WTC11 (cell line): ENCODE results near the gene POLG. TPM values are rescaled to one million over a fixed set of nuclear protein-coding genes. Genes with fewer than 3 reads are reported as not detected.

ENCODE experiments used
- ATAC-seq: fragments of 200-7000 bp; cut with Tn5 transposase; 2 replicates; pipeline ENCODE4 v1.10.0; 2021; ENCODE audit warnings: mild to moderate bottlenecking, moderate library complexity
- CTCF ChIA-PET: fragments of 300-600 bp; sonication (Branson Sonifier 250); formaldehyde crosslinking; loops from one replicate; lab custom pipeline; 2021; ENCODE audit warnings: antibody characterized with exemption; lab: Charles Lee
- POLR2A ChIA-PET: fragments of 350-600 bp; sonication (Branson Sonifier 250); formaldehyde crosslinking; loops from one replicate; lab custom pipeline; 2021; ENCODE audit warnings: antibody characterized with exemption; lab: Charles Lee
- DNase-seq: peaks from one replicate; pipeline ENCODE4 v3.0.0; 2021; ENCODE audit warnings: low spot score
- H3K27ac Mint-ChIP-seq: 2 replicates; pipeline ENCODE4 v1.8.0; 2021; ENCODE audit warnings: mixed read lengths
- H3K27me3 Mint-ChIP-seq: 2 replicates; pipeline ENCODE4 v1.8.0; 2021; ENCODE audit warnings: low read depth, mild to moderate bottlenecking, moderate library complexity, mixed read lengths
- H3K36me3 Mint-ChIP-seq: 2 replicates; pipeline ENCODE4 v1.8.0; 2021; ENCODE audit warnings: mixed read lengths
- H3K4me1 Mint-ChIP-seq: 2 replicates; pipeline ENCODE4 v1.8.0; 2022; ENCODE audit warnings: mixed read lengths
- H3K4me3 Mint-ChIP-seq: 2 replicates; pipeline ENCODE4 v1.8.0; 2021; ENCODE audit warnings: mild to moderate bottlenecking, moderate library complexity, mixed read lengths
- H3K9me3 Mint-ChIP-seq: 2 replicates; pipeline ENCODE4 v1.8.0; 2021; ENCODE audit warnings: mixed read lengths
- ELF4 ChIP-seq: sonication (generic); formaldehyde crosslinking; IDR thresholded peaks from 2 replicates; pipeline ENCODE4 v1.8.1; 2022; ENCODE audit warnings: low read depth, mild to moderate bottlenecking, moderate library complexity, missing genetic modification reagents
- EMX1 ChIP-seq: fragments of 250-450 bp; sonication (Bioruptor Pico); IDR thresholded peaks from 2 replicates; pipeline ENCODE4 v1.8.0; 2021; ENCODE audit warnings: mild to moderate bottlenecking
- ETV6 ChIP-seq: sonication (generic); formaldehyde crosslinking; IDR thresholded peaks from 2 replicates; pipeline ENCODE4 v1.8.1; 2022; ENCODE audit warnings: mild to moderate bottlenecking, missing genetic modification reagents
- GABPB1 ChIP-seq: sonication (generic); formaldehyde crosslinking; IDR thresholded peaks from 2 replicates; pipeline ENCODE4 v1.8.1; 2023; ENCODE audit warnings: mild to moderate bottlenecking, missing genetic modification reagents
- IRF1 ChIP-seq: sonication (generic); formaldehyde crosslinking; IDR thresholded peaks from 2 replicates; pipeline ENCODE4 v1.8.0; 2023; ENCODE audit warnings: missing genetic modification reagents
- JUN ChIP-seq: sonication (generic); formaldehyde crosslinking; IDR thresholded peaks from 2 replicates; pipeline ENCODE4 v1.8.0; 2023; ENCODE audit warnings: mild to moderate bottlenecking, missing genetic modification reagents
- MLX ChIP-seq: sonication (generic); formaldehyde crosslinking; IDR thresholded peaks from 2 replicates; pipeline ENCODE4 v1.8.1; 2023; ENCODE audit warnings: mild to moderate bottlenecking, missing genetic modification reagents, moderate library complexity
- NFYB ChIP-seq: sonication (generic); formaldehyde crosslinking; conservative IDR thresholded peaks from 2 replicates; pipeline ENCODE4 v1.8.0; 2022; ENCODE audit warnings: low read depth, missing genetic modification reagents
- NR2C2 ChIP-seq: sonication (generic); formaldehyde crosslinking; IDR thresholded peaks from 2 replicates; pipeline ENCODE4 v1.8.0; 2022; ENCODE audit warnings: mild to moderate bottlenecking, missing genetic modification reagents
- PRRX2 ChIP-seq: fragments of 250-450 bp; sonication (Bioruptor Pico); IDR thresholded peaks from 2 replicates; pipeline ENCODE4 v1.8.0; 2021; ENCODE audit warnings: mild to moderate bottlenecking
- SMAD4 ChIP-seq: sonication (generic); formaldehyde crosslinking; IDR thresholded peaks from 2 replicates; pipeline ENCODE4 v1.8.0; 2022; ENCODE audit warnings: mild to moderate bottlenecking, missing genetic modification reagents
- SP1 ChIP-seq: sonication (generic); formaldehyde crosslinking; conservative IDR thresholded peaks from 2 replicates; pipeline ENCODE4 v1.8.1; 2022; ENCODE audit warnings: missing genetic modification reagents
- TEAD4 ChIP-seq: sonication (generic); formaldehyde crosslinking; IDR thresholded peaks from 2 replicates; pipeline ENCODE4 v1.8.0; 2022; ENCODE audit warnings: mild to moderate bottlenecking, missing genetic modification reagents
- ZNF317 ChIP-seq: sonication (generic); formaldehyde crosslinking; IDR thresholded peaks from 2 replicates; pipeline ENCODE4 v1.8.1; 2023; ENCODE audit warnings: low read depth, mild to moderate bottlenecking, moderate library complexity, missing genetic modification reagents, borderline replicate concordance
- total RNA-seq: library from RNA; stranded (reverse); gene quantifications from 3 replicates; pipeline ENCODE4 v1.2.3, GENCODE V29; 2021
- TF ChIP-seq, protein P1 (sequence below): sonication (generic); formaldehyde crosslinking; IDR thresholded peaks from 2 replicates; pipeline ENCODE4 v1.8.1; 2022; ENCODE audit warnings: low read depth, missing genetic modification reagents, borderline replicate concordance
- TF ChIP-seq, protein P2 (sequence below): fragments of 250-450 bp; sonication (Bioruptor Pico); IDR thresholded peaks from 2 replicates; pipeline ENCODE4 v1.9.0; 2021; ENCODE audit warnings: mild to moderate bottlenecking, borderline replicate concordance
- TF ChIP-seq, protein P3 (sequence below): fragments of 250-450 bp; sonication (Bioruptor Pico); IDR thresholded peaks from 2 replicates; pipeline ENCODE4 v2.1.2; 2022; ENCODE audit warnings: mild to moderate bottlenecking, moderate library complexity
- TF ChIP-seq, protein P4 (sequence below): fragments of 250-450 bp; sonication (Bioruptor Pico); IDR thresholded peaks from 2 replicates; pipeline ENCODE4 v1.9.0; 2021; ENCODE audit warnings: mild to moderate bottlenecking

POLG gene
- total RNA-seq, 1 experiment from 2014 or later, result 76.2 TPM

DNA sequence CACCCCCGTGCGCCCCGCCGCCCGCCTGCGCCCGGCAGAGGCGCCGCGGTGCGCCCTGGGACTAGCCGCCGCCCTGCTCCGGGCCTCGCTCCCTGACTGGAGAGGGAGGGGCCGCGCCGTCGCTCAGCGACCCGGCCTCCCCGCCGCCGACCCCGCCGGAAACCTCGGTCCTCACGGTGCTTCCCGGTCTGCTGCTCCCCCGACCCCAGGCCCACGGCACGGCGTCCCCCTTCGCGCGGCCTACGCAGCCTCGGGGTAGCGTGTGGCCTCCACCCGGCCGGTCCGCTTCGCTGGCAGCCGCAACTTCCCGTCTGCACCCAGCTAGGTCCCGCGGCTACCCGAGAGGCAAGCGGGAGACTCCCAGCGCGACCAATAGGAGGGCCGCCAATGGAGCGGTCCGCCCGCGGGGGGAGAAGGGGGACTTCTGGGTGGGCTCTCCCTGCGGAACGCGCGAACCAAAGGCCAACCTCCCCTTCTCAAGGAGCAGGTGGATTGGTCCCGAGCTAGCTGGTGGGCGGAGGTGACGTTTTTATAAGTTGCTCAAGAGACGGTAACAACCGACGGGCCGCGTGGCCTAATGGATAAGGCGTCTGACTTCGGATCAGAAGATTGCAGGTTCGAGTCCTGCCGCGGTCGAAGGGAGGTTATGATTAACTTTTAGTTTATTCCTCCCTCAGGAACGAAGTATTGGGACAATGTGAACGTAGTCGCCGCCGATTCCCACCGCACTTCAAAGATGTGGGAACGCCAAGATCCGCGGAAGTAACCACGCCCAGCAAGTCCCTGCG lies at the start of gene POLG (continued):
- TF ChIP-seq, protein P1, sequence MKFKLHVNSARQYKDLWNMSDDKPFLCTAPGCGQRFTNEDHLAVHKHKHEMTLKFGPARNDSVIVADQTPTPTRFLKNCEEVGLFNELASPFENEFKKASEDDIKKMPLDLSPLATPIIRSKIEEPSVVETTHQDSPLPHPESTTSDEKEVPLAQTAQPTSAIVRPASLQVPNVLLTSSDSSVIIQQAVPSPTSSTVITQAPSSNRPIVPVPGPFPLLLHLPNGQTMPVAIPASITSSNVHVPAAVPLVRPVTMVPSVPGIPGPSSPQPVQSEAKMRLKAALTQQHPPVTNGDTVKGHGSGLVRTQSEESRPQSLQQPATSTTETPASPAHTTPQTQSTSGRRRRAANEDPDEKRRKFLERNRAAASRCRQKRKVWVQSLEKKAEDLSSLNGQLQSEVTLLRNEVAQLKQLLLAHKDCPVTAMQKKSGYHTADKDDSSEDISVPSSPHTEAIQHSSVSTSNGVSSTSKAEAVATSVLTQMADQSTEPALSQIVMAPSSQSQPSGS (CRISPR knock-in tag), result peak; percentile 65; the same call in 1 of the 2 replicates
- TF ChIP-seq SP1 (peak; percentile 91), MLX (CRISPR knock-in tag) (peak; percentile 29), IRF1 (CRISPR knock-in tag) (peak; percentile 15; the same call in 1 of the 2 replicates), SMAD4 (0 out of 2 replicates have a peak, but pooled peaks have one; percentile 46), ZNF317 (peak; percentile 62), JUN (CRISPR knock-in tag) (peak; percentile 26; the same call in 1 of the 2 replicates)
- TF ChIP-seq, protein P2, sequence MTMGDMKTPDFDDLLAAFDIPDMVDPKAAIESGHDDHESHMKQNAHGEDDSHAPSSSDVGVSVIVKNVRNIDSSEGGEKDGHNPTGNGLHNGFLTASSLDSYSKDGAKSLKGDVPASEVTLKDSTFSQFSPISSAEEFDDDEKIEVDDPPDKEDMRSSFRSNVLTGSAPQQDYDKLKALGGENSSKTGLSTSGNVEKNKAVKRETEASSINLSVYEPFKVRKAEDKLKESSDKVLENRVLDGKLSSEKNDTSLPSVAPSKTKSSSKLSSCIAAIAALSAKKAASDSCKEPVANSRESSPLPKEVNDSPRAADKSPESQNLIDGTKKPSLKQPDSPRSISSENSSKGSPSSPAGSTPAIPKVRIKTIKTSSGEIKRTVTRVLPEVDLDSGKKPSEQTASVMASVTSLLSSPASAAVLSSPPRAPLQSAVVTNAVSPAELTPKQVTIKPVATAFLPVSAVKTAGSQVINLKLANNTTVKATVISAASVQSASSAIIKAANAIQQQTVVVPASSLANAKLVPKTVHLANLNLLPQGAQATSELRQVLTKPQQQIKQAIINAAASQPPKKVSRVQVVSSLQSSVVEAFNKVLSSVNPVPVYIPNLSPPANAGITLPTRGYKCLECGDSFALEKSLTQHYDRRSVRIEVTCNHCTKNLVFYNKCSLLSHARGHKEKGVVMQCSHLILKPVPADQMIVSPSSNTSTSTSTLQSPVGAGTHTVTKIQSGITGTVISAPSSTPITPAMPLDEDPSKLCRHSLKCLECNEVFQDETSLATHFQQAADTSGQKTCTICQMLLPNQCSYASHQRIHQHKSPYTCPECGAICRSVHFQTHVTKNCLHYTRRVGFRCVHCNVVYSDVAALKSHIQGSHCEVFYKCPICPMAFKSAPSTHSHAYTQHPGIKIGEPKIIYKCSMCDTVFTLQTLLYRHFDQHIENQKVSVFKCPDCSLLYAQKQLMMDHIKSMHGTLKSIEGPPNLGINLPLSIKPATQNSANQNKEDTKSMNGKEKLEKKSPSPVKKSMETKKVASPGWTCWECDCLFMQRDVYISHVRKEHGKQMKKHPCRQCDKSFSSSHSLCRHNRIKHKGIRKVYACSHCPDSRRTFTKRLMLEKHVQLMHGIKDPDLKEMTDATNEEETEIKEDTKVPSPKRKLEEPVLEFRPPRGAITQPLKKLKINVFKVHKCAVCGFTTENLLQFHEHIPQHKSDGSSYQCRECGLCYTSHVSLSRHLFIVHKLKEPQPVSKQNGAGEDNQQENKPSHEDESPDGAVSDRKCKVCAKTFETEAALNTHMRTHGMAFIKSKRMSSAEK (CRISPR knock-in tag), result no peak

- no peaks in the 10 kb centered on the region for H3K36me3 Mint-ChIP-seq
- no peak for TF ChIP-seq NR2C2 (CRISPR knock-in tag)
- H3K4me1 Mint-ChIP-seq, result peaks cover 35% of the 10 kb centered on the region
- DNase-seq (no peak), ATAC-seq (peak; percentile 36)
- H3K9me3 Mint-ChIP-seq, result no peaks in the 10 kb centered on the region
- ChIA-PET CTCF (interaction anchor here (0.5 to 1.8 kb wide), 2 partner anchors 29 to 32 kb away, joined by 5 to 6 read pairs; no protein-coding TSS in a partner anchor), POLR2A (no interaction called here)
- H3K4me3 Mint-ChIP-seq, result no peak overlapping the region
- H3K27ac Mint-ChIP-seq, result no peak overlapping the region
- peaks cover 97% of the 10 kb centered on the region for H3K27me3 Mint-ChIP-seq
Measured at GRCh38 chr15:89384176-89384604, 49.6 kb upstream of the POLG start.

DNA sequence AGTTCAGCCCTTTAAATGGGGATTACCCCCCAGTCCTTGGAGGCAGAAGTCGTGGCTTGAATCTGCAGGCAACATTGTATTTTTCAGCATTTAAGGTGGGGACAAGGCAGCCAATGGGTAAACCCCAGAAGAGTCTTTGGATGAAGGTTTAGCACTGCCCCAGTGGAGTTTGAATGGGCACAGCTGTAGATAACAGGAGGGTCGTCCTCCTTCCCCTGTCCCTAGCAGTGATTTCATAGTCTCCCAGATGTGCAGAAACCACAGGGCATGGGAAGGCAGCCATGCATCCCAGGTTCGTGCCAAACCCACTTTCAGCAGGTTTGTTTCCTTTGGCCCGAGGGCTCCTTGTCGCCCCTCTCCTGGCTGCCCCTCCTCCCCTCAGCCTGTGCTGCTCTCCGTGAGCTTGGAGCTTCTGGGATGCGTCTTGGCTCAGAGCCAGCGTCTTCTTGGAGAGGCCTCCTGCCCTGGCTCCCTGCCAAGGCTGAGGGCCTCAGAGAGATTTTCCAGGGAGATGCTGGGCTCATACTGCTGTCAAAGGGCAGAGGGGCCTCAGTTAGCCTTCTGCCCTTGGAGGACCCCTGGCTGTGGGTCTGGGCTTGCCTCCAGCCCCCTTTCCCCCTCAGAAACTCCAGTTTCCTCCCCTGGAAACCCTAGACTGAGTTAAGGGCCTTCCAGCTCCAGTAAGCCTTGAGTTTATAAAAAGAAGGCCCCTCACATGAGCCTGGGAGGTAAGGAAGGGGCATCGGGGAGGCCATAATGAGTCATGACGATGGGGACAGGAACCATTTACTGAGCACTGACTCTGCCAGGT lies 48.9 kb upstream of the POLG start:
- DNase-seq (no peak), ATAC-seq (peak; percentile 50)
- no peak overlapping the region for H3K4me3 Mint-ChIP-seq
- POLR2A ChIA-PET, result interaction anchor here (0.8 kb wide), 1 partner anchor 11 kb away, joined by 3 read pairs; no protein-coding TSS in a partner anchor
- peaks cover 30% of the 10 kb centered on the region for H3K4me1 Mint-ChIP-seq
- no peak overlapping the region for H3K27ac Mint-ChIP-seq
- H3K9me3 Mint-ChIP-seq, result no peaks in the 10 kb centered on the region
- H3K36me3 Mint-ChIP-seq, result no peaks in the 10 kb centered on the region
- peaks cover 97% of the 10 kb centered on the region for H3K27me3 Mint-ChIP-seq
- CTCF ChIA-PET, result interaction anchor here (0.5 to 1.8 kb wide), 6 partner anchors 8 to 111 kb away, joined by 3 to 6 read pairs (median 4); no protein-coding TSS in a partner anchor
- no peak for TF ChIP-seq ZNF317
- TF ChIP-seq, protein P3, sequence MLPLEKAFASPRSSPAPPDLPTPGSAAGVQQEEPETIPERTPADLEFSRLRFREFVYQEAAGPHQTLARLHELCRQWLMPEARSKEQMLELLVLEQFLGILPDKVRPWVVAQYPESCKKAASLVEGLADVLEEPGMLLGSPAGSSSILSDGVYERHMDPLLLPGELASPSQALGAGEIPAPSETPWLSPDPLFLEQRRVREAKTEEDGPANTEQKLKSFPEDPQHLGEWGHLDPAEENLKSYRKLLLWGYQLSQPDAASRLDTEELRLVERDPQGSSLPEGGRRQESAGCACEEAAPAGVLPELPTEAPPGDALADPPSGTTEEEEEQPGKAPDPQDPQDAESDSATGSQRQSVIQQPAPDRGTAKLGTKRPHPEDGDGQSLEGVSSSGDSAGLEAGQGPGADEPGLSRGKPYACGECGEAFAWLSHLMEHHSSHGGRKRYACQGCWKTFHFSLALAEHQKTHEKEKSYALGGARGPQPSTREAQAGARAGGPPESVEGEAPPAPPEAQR (CRISPR knock-in tag), result no peak
- TF ChIP-seq NFYB (CRISPR knock-in tag), result no peak
- TF ChIP-seq EMX1 (CRISPR knock-in tag), result no peak
- TF ChIP-seq PRRX2 (CRISPR knock-in tag), result no peak
- TF ChIP-seq, protein P4, sequence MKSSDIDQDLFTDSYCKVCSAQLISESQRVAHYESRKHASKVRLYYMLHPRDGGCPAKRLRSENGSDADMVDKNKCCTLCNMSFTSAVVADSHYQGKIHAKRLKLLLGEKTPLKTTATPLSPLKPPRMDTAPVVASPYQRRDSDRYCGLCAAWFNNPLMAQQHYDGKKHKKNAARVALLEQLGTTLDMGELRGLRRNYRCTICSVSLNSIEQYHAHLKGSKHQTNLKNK (CRISPR knock-in tag), result no peak
- no peak for TF ChIP-seq GABPB1 (CRISPR knock-in tag)
- no peak for TF ChIP-seq NR2C2 (CRISPR knock-in tag)
- no peak for TF ChIP-seq ETV6 (CRISPR knock-in tag)
- TF ChIP-seq TEAD4 (CRISPR knock-in tag), result no peak
- no peak for TF ChIP-seq ELF4
